Mucosa of rectum (tissue), 2 donors: ENCODE data around the gene MATN4.

ENCODE experiments used
- H3K27ac ChIP-seq, 2 donors: one replicate each; pipeline ENCODE4 v1.7.0; 2013; ENCODE audit warnings: inconsistent platforms in 2 of 2, low read depth in 2 of 2, low read length in 2 of 2
- H3K27me3 ChIP-seq, 2 donors: one replicate each; pipeline ENCODE4 v1.7.0; 2013; ENCODE audit warnings: low read length in 2 of 2; ENCODE audit not compliant: control insufficient read depth in 2 of 2, insufficient read depth in 2 of 2
- H3K36me3 ChIP-seq, 2 donors: one replicate each; pipeline ENCODE4 v1.7.0; 2013; ENCODE audit warnings: low read length in 2 of 2; ENCODE audit not compliant: control insufficient read depth in 2 of 2, insufficient read depth in 2 of 2
- H3K4me1 ChIP-seq, 2 donors: one replicate each; pipeline ENCODE4 v1.7.0; 2013; ENCODE audit warnings: low read length in 2 of 2, mild to moderate bottlenecking in 1 of 2; ENCODE audit not compliant: control insufficient read depth in 2 of 2, insufficient read depth in 2 of 2
- H3K4me3 ChIP-seq, 2 donors: one replicate each; pipeline ENCODE4 v1.7.0; 2013; ENCODE audit warnings: low read length in 2 of 2
- H3K9ac ChIP-seq, 2 donors: one replicate each; pipeline ENCODE4 v1.7.0; 2013; ENCODE audit warnings: low read length in 2 of 2, low read depth in 1 of 2, mild to moderate bottlenecking in 1 of 2
- H3K9me3 ChIP-seq, 2 donors: one replicate each; pipeline ENCODE4 v1.7.0; 2013; ENCODE audit warnings: low read length in 2 of 2; ENCODE audit not compliant: control insufficient read depth in 2 of 2
- donor health status: healthy.
- donor health status: Normal muscosa, but diverticular disease.

Gene MATN4

GRCh38 chr20:45269056-45269455 is 39.0 kb downstream of the MATN4 start:
- no peak overlapping the region for H3K4me3 ChIP-seq
- H3K9me3 ChIP-seq = no peaks in the 10 kb centered on the region
- no peaks in the 10 kb centered on the region for H3K36me3 ChIP-seq
- H3K4me1 ChIP-seq = no peaks in the 10 kb centered on the region
- H3K27ac ChIP-seq = no peak overlapping the region
- H3K9ac ChIP-seq = no peak overlapping the region
- H3K27me3 ChIP-seq = peaks cover 0 to 4% of the 10 kb centered on the region in 2 donors

GRCh38 chr20:45268531-45268930 is 39.6 kb downstream of the MATN4 start:
- H3K36me3 ChIP-seq = no peaks in the 10 kb centered on the region
- no peaks in the 10 kb centered on the region for H3K4me1 ChIP-seq
- peaks cover 0 to 4% of the 10 kb centered on the region in 2 donors for H3K27me3 ChIP-seq
- no peak overlapping the region for H3K27ac ChIP-seq
- H3K4me3 ChIP-seq = no peak overlapping the region
- H3K9ac ChIP-seq = no peak overlapping the region
- H3K9me3 ChIP-seq = no peaks in the 10 kb centered on the region

GRCh38 chr20:45266977-45267376 is 41.1 kb downstream of the MATN4 start:
- peaks cover 0 to 4% of the 10 kb centered on the region in 2 donors for H3K27me3 ChIP-seq

GRCh38 chr20:45263556-45264266 is 44.4 kb downstream of the MATN4 start:
- Histone ChIP-seq H3K4me3 (no peak overlapping the region), H3K36me3 (no peaks in the 10 kb centered on the region), H3K9ac (no peak overlapping the region), H3K4me1 (no peaks in the 10 kb centered on the region), H3K27ac (no peak overlapping the region), H3K9me3 (no peaks in the 10 kb centered on the region), H3K27me3 (peaks cover 0 to 6% of the 10 kb centered on the region in 2 donors)

More at GRCh38 chr20:45266977-45267376, 41.1 kb downstream of the MATN4 start:
- H3K36me3 ChIP-seq = no peaks in the 10 kb centered on the region
- no peaks in the 10 kb centered on the region for H3K4me1 ChIP-seq
- H3K4me3 ChIP-seq = no peak overlapping the region
- H3K27ac ChIP-seq = no peak overlapping the region
- H3K9ac ChIP-seq = no peak overlapping the region
- no peaks in the 10 kb centered on the region for H3K9me3 ChIP-seq

GRCh38 chr20:45258664-45259063 is 49.4 kb downstream of the MATN4 start:
- Histone ChIP-seq H3K4me1 (peaks cover 0 to 11% of the 10 kb centered on the region in 2 donors), H3K27ac (no peak overlapping the region), H3K4me3 (no peak overlapping the region), H3K27me3 (peaks cover 0 to 4% of the 10 kb centered on the region in 2 donors), H3K9ac (no peak overlapping the region), H3K9me3 (no peaks in the 10 kb centered on the region), H3K36me3 (no peaks in the 10 kb centered on the region)

- no peaks in the 10 kb centered on the region for H3K36me3 ChIP-seq
- H3K27me3 ChIP-seq = peaks cover 0 to 4% of the 10 kb centered on the region in 2 donors
- H3K9me3 ChIP-seq = no peaks in the 10 kb centered on the region
- peaks cover 0 to 11% of the 10 kb centered on the region in 2 donors for H3K4me1 ChIP-seq
- H3K4me3 ChIP-seq = no peak overlapping the region
- H3K27ac ChIP-seq = no peak overlapping the region
- H3K9ac ChIP-seq = no peak overlapping the region
Measured at GRCh38 chr20:45258259-45258658, 49.8 kb downstream of the MATN4 start.

- peaks cover 0 to 4% of the 10 kb centered on the region in 2 donors for H3K27me3 ChIP-seq
- no peaks in the 10 kb centered on the region for H3K9me3 ChIP-seq
- no peaks in the 10 kb centered on the region for H3K36me3 ChIP-seq
- H3K4me3 ChIP-seq = no peak overlapping the region
- H3K9ac ChIP-seq = no peak overlapping the region
- no peak overlapping the region for H3K27ac ChIP-seq
- peaks cover 0 to 11% of the 10 kb centered on the region in 2 donors for H3K4me1 ChIP-seq
Measured at GRCh38 chr20:45257711-45258110, 50.4 kb downstream of the MATN4 start.

- peaks cover 0 to 4% of the 10 kb centered on the region in 2 donors for H3K27me3 ChIP-seq
- H3K9me3 ChIP-seq = no peaks in the 10 kb centered on the region
- peaks cover 0 to 11% of the 10 kb centered on the region in 2 donors for H3K4me1 ChIP-seq
- no peaks in the 10 kb centered on the region for H3K36me3 ChIP-seq
- H3K4me3 ChIP-seq = no peak overlapping the region
- no peak overlapping the region for H3K27ac ChIP-seq
- no peak overlapping the region for H3K9ac ChIP-seq
Measured at GRCh38 chr20:45257161-45257560, 50.9 kb downstream of the MATN4 start.

GRCh38 chr20:45254383-45255262 is 53.5 kb downstream of the MATN4 start, which contains the start of gene SLPI:
Gene SLPI (minus strand): TSS chr20:45254564. CDS start chr20:45254543, 21 bp downstream.
- H3K36me3 ChIP-seq = no peaks in the 10 kb centered on the region
- no peaks in the 10 kb centered on the region for H3K9me3 ChIP-seq
- H3K4me3 ChIP-seq = peak within 1 kb of the TSS in 1 of 2 donors; percentile 48
- peaks cover 0 to 11% of the 10 kb centered on the region in 2 donors for H3K4me1 ChIP-seq
- H3K27me3 ChIP-seq = peaks cover 0 to 2% of the 10 kb centered on the region in 2 donors
- H3K9ac ChIP-seq = no peak within 1 kb of the TSS
- peak within 1 kb of the TSS; percentile 52 to 63 for H3K27ac ChIP-seq

GRCh38 chr20:45253261-45253660 is 54.8 kb downstream of the MATN4 start:
- Histone ChIP-seq H3K9me3 (no peaks in the 10 kb centered on the region), H3K4me1 (peaks cover 0 to 11% of the 10 kb centered on the region in 2 donors), H3K9ac (no peak overlapping the region), H3K4me3 (no peak overlapping the region), H3K27me3 (peaks cover 0 to 2% of the 10 kb centered on the region in 2 donors), H3K36me3 (no peaks in the 10 kb centered on the region), H3K27ac (no peak overlapping the region)
